HCT116 (cell line): Measurements from ENCODE around the gene COL26A1.

ENCODE experiments used
- EZH2 ChIP-seq: fragments of 200-600 bp; sonication (generic); IDR thresholded peaks from 2 replicates; pipeline ENCODE4 v1.6.1; 2017; ENCODE audit warnings: antibody characterized with exemption, mixed run types
- TF ChIP-seq, protein P1 (sequence below): IDR thresholded peaks from 2 replicates; pipeline ENCODE4 v1.6.1; 2012
- TF ChIP-seq, protein P2 (sequence below), 3 experiments: fragments of 200-600 bp in 1 of 3; sonication (generic) in 1 of 3; IDR thresholded peaks in 2 of 3; conservative IDR thresholded peaks in 1 of 3; 2 replicates each; pipeline ENCODE4 v1.5.1; 2012 to 2017; ENCODE audit warnings: low read depth in 2 of 3, low read length in 2 of 3, antibody characterized with exemption in 1 of 3, borderline replicate concordance in 1 of 3, control low read depth in 1 of 3, mild to moderate bottlenecking in 1 of 3, mixed read lengths in 1 of 3, mixed run types in 1 of 3, moderate library complexity in 1 of 3; ENCODE audit not compliant: insufficient read depth in 1 of 3
- TF ChIP-seq, protein P3 (sequence below): IDR thresholded peaks from 2 replicates; pipeline ENCODE4 v1.6.1; 2012; ENCODE audit warnings: low read depth

DNA sequence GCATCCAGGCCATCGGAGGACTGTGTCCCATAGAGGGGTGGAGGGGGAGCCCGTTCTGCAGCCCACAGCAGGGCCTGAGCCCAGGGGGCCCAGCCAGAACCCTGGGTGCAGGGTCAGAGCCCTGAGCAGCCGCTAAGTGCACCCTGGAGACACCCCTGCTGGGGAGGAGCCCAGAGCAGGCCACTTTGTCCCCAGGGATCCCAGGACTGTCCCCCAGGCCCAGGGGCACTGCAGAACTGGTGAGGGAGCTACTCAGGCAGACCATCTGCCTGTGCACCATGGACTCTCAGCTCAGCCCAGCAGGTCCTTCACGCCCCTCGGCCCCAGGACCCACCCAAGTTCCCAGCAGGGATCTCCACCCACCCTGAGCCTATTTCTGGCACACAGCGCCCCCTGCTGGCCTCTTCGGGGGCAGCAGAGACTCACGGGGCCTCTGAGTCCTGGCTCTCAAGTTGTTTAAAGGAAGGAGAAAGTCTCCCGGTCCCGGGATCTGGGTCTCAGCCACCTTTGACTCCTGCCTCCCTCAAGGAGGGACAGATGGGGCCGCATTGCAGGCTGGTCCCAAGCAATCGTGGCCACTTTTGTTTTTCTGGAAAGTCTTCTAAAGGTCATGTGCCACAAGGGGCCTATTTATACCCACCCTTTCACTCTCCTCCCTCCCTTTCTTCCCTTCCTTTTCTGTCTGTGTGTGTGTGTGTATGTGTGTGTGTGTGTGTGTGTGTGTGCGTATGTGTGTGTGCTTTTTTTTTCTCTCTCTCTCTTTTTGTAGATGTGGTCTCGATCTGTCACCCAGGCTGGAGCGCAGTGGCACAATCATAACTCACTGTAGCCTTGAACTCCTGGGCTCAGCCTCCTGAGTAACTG, 176.2 kb downstream of the COL26A1 start:
- TF ChIP-seq, protein P1, sequence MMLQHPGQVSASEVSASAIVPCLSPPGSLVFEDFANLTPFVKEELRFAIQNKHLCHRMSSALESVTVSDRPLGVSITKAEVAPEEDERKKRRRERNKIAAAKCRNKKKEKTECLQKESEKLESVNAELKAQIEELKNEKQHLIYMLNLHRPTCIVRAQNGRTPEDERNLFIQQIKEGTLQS: no peak
- TF ChIP-seq, protein P2, sequence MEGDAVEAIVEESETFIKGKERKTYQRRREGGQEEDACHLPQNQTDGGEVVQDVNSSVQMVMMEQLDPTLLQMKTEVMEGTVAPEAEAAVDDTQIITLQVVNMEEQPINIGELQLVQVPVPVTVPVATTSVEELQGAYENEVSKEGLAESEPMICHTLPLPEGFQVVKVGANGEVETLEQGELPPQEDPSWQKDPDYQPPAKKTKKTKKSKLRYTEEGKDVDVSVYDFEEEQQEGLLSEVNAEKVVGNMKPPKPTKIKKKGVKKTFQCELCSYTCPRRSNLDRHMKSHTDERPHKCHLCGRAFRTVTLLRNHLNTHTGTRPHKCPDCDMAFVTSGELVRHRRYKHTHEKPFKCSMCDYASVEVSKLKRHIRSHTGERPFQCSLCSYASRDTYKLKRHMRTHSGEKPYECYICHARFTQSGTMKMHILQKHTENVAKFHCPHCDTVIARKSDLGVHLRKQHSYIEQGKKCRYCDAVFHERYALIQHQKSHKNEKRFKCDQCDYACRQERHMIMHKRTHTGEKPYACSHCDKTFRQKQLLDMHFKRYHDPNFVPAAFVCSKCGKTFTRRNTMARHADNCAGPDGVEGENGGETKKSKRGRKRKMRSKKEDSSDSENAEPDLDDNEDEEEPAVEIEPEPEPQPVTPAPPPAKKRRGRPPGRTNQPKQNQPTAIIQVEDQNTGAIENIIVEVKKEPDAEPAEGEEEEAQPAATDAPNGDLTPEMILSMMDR (IDR thresholded peaks at IDR 0.05 in 2 of 3, conservative IDR thresholded peaks at IDR 0.05 in 1 of 3; ENCODE audit: borderline replicate concordance in 1 of 3, insufficient read depth in 1 of 3, low read depth in 2 of 3, low read length in 2 of 3): peak; percentile 70 to 96 (median 95)
- TF ChIP-seq EZH2: no peak
- TF ChIP-seq, protein P3, sequence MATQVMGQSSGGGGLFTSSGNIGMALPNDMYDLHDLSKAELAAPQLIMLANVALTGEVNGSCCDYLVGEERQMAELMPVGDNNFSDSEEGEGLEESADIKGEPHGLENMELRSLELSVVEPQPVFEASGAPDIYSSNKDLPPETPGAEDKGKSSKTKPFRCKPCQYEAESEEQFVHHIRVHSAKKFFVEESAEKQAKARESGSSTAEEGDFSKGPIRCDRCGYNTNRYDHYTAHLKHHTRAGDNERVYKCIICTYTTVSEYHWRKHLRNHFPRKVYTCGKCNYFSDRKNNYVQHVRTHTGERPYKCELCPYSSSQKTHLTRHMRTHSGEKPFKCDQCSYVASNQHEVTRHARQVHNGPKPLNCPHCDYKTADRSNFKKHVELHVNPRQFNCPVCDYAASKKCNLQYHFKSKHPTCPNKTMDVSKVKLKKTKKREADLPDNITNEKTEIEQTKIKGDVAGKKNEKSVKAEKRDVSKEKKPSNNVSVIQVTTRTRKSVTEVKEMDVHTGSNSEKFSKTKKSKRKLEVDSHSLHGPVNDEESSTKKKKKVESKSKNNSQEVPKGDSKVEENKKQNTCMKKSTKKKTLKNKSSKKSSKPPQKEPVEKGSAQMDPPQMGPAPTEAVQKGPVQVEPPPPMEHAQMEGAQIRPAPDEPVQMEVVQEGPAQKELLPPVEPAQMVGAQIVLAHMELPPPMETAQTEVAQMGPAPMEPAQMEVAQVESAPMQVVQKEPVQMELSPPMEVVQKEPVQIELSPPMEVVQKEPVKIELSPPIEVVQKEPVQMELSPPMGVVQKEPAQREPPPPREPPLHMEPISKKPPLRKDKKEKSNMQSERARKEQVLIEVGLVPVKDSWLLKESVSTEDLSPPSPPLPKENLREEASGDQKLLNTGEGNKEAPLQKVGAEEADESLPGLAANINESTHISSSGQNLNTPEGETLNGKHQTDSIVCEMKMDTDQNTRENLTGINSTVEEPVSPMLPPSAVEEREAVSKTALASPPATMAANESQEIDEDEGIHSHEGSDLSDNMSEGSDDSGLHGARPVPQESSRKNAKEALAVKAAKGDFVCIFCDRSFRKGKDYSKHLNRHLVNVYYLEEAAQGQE: no peak
